ENCODE data around the gene TRA2B. TPM values are rescaled to one million over a fixed set of nuclear protein-coding genes. Genes with fewer than 3 reads are reported as not detected.

The TRA2B gene
- total RNA-seq, 5 donors from 2014 or later (not counting 1 experiment from before 2014, with no cell fraction given): 166 to 583 (median 175) TPM

- no peaks in the 10 kb centered on the region for H3K4me1 Mint-ChIP-seq
- CTCF ChIA-PET: no interaction called here
Measured at GRCh38 chr3:185884641-185885040, 53.2 kb downstream of the TRA2B start.

GRCh38 chr3:185881926-185882325 lies 55.9 kb downstream of the TRA2B start:
- Histone ChIP-seq H3K4me3 (ENCODE audit: control insufficient read depth in 1 of 2, extremely low read depth in 1 of 2, low read length in 1 of 2) (no peak overlapping the region), H3K27ac (ENCODE audit: low read length) (no peak overlapping the region), H3K27me3 (replicated peaks in 1 of 2; ENCODE audit: control insufficient read depth in 2 of 2, extremely low read depth in 1 of 2, insufficient read depth in 2 of 2, low read length in 1 of 2) (peaks cover 0 to 22% of the 10 kb centered on the region in 2 experiments), H3K9me3 (no peaks in the 10 kb centered on the region), H3K36me3 (ENCODE audit: control insufficient read depth in 2 of 2, extremely low read depth in 1 of 2, insufficient read depth in 1 of 2, low read length in 1 of 2) (no peaks in the 10 kb centered on the region), H3K4me1 (ENCODE audit: control insufficient read depth in 1 of 2, extremely low read depth in 1 of 2, insufficient read depth in 2 of 2, low read length in 2 of 2) (no peaks in the 10 kb centered on the region)
- CTCF ChIA-PET: no interaction called here
- Mint-ChIP-seq H3K4me3 (no peak overlapping the region), H3K27me3 (peaks cover 9% of the 10 kb centered on the region in 2 donors), H3K27ac (no peak overlapping the region), H3K9me3 (no peaks in the 10 kb centered on the region), H3K4me1 (no peaks in the 10 kb centered on the region), H3K36me3 (no peaks in the 10 kb centered on the region)
- POLR2A ChIA-PET: no interaction called here
- no CpG with 5 or more reads among the region's 4 CpGs for WGBS (ENCODE audit: insufficient coverage)
- ATAC-seq (replicated peaks in 1 of 4) (no peak), DNase-seq (no peak)

More at GRCh38 chr3:185884641-185885040, 53.2 kb downstream of the TRA2B start:
- Mint-ChIP-seq H3K27ac (no peak overlapping the region), H3K27me3 (peaks cover 5 to 13% of the 10 kb centered on the region in 2 donors), H3K9me3 (peaks cover 0 to 3% (median 0%) of the 10 kb centered on the region in 3 donors), H3K4me3 (no peak overlapping the region), H3K36me3 (no peaks in the 10 kb centered on the region)
- Histone ChIP-seq H3K36me3 (ENCODE audit: control insufficient read depth in 2 of 2, extremely low read depth in 1 of 2, insufficient read depth in 1 of 2, low read length in 1 of 2) (no peaks in the 10 kb centered on the region), H3K27me3 (replicated peaks in 1 of 2; ENCODE audit: control insufficient read depth in 2 of 2, extremely low read depth in 1 of 2, insufficient read depth in 2 of 2, low read length in 1 of 2) (peaks cover 0 to 9% of the 10 kb centered on the region in 2 experiments), H3K4me3 (ENCODE audit: control insufficient read depth in 1 of 2, extremely low read depth in 1 of 2, low read length in 1 of 2) (no peak overlapping the region), H3K4me1 (ENCODE audit: control insufficient read depth in 1 of 2, extremely low read depth in 1 of 2, insufficient read depth in 2 of 2, low read length in 2 of 2) (no peaks in the 10 kb centered on the region), H3K9me3 (no peaks in the 10 kb centered on the region), H3K27ac (ENCODE audit: low read length) (no peak overlapping the region)
- ATAC-seq (replicated peaks in 1 of 4) (no peak), DNase-seq (no peak)
- 60% methylated on average over 1 of the region's 1 CpG for WGBS (ENCODE audit: insufficient coverage)
- POLR2A ChIA-PET: no interaction called here

GRCh38 chr3:185880600-185880999 lies 57.2 kb downstream of the TRA2B start:
- Mint-ChIP-seq H3K36me3 (no peaks in the 10 kb centered on the region), H3K27me3 (peaks cover 9% of the 10 kb centered on the region in 2 donors), H3K4me1 (no peaks in the 10 kb centered on the region), H3K9me3 (no peaks in the 10 kb centered on the region), H3K27ac (no peak overlapping the region), H3K4me3 (no peak overlapping the region)
- Histone ChIP-seq H3K9me3 (no peaks in the 10 kb centered on the region), H3K4me3 (ENCODE audit: control insufficient read depth in 1 of 2, extremely low read depth in 1 of 2, low read length in 1 of 2) (no peak overlapping the region), H3K27me3 (replicated peaks in 1 of 2; ENCODE audit: control insufficient read depth in 2 of 2, extremely low read depth in 1 of 2, insufficient read depth in 2 of 2, low read length in 1 of 2) (peaks cover 0 to 22% of the 10 kb centered on the region in 2 experiments), H3K4me1 (ENCODE audit: control insufficient read depth in 1 of 2, extremely low read depth in 1 of 2, insufficient read depth in 2 of 2, low read length in 2 of 2) (no peaks in the 10 kb centered on the region), H3K36me3 (ENCODE audit: control insufficient read depth in 2 of 2, extremely low read depth in 1 of 2, insufficient read depth in 1 of 2, low read length in 1 of 2) (no peaks in the 10 kb centered on the region), H3K27ac (ENCODE audit: low read length) (no peak overlapping the region)
- POLR2A ChIA-PET: no interaction called here
- CTCF ChIA-PET: no interaction called here
- ATAC-seq (replicated peaks in 1 of 4) (no peak), DNase-seq (no peak)
- 94% methylated on average over 7 of the region's 7 CpGs for WGBS (ENCODE audit: insufficient coverage)

- H3K9me3 Mint-ChIP-seq: no peaks in the 10 kb centered on the region
- no peak overlapping the region for H3K27ac Mint-ChIP-seq
- H3K27me3 ChIP-seq (replicated peaks in 1 of 2; ENCODE audit: control insufficient read depth in 2 of 2, extremely low read depth in 1 of 2, insufficient read depth in 2 of 2, low read length in 1 of 2): peaks cover 0 to 22% of the 10 kb centered on the region in 2 experiments
- ChIA-PET POLR2A (no interaction called here), CTCF (no interaction called here)
- H3K4me1 Mint-ChIP-seq: no peaks in the 10 kb centered on the region
- WGBS (ENCODE audit: insufficient coverage): 73% methylated on average over 3 of the region's 5 CpGs
- H3K36me3 Mint-ChIP-seq: no peaks in the 10 kb centered on the region
- H3K27ac ChIP-seq (ENCODE audit: low read length): no peak overlapping the region
- no peak overlapping the region for H3K4me3 ChIP-seq (ENCODE audit: control insufficient read depth in 1 of 2, extremely low read depth in 1 of 2, low read length in 1 of 2)
- ATAC-seq (replicated peaks in 1 of 4) (no peak), DNase-seq (no peak)
- no peaks in the 10 kb centered on the region for H3K4me1 ChIP-seq (ENCODE audit: control insufficient read depth in 1 of 2, extremely low read depth in 1 of 2, insufficient read depth in 2 of 2, low read length in 2 of 2)
- H3K4me3 Mint-ChIP-seq: no peak overlapping the region
- H3K36me3 ChIP-seq (ENCODE audit: control insufficient read depth in 2 of 2, extremely low read depth in 1 of 2, insufficient read depth in 1 of 2, low read length in 1 of 2): no peaks in the 10 kb centered on the region
- H3K9me3 ChIP-seq: no peaks in the 10 kb centered on the region
- H3K27me3 Mint-ChIP-seq: peaks cover 9% of the 10 kb centered on the region in 2 donors
Measured at GRCh38 chr3:185878920-185879319, 58.9 kb downstream of the TRA2B start.

GRCh38 chr3:185874119-185874518 lies 63.7 kb downstream of the TRA2B start:
- no peaks in the 10 kb centered on the region for H3K4me1 ChIP-seq (ENCODE audit: control insufficient read depth in 1 of 2, extremely low read depth in 1 of 2, insufficient read depth in 2 of 2, low read length in 2 of 2)
- ChIA-PET CTCF (no interaction called here), POLR2A (no interaction called here)
- DNase-seq: no peak
- H3K27ac ChIP-seq (ENCODE audit: low read length): no peak overlapping the region
- Mint-ChIP-seq H3K27ac (no peak overlapping the region), H3K36me3 (no peaks in the 10 kb centered on the region), H3K4me1 (no peaks in the 10 kb centered on the region), H3K9me3 (no peaks in the 10 kb centered on the region), H3K27me3 (peaks cover 0 to 9% of the 10 kb centered on the region in 2 donors), H3K4me3 (no peak overlapping the region)
- H3K4me3 ChIP-seq (ENCODE audit: control insufficient read depth in 1 of 2, extremely low read depth in 1 of 2, low read length in 1 of 2): no peak overlapping the region
- WGBS (ENCODE audit: insufficient coverage): 100% methylated on average over 1 of the region's 9 CpGs
- H3K27me3 ChIP-seq (replicated peaks in 1 of 2; ENCODE audit: control insufficient read depth in 2 of 2, extremely low read depth in 1 of 2, insufficient read depth in 2 of 2, low read length in 1 of 2): peaks cover 0 to 12% of the 10 kb centered on the region in 2 experiments
- H3K9me3 ChIP-seq: no peaks in the 10 kb centered on the region
- H3K36me3 ChIP-seq (ENCODE audit: control insufficient read depth in 2 of 2, extremely low read depth in 1 of 2, insufficient read depth in 1 of 2, low read length in 1 of 2): no peaks in the 10 kb centered on the region
- ATAC-seq (replicated peaks in 1 of 4): no peak

- Mint-ChIP-seq H3K27me3 (peaks cover 9 to 13% of the 10 kb centered on the region in 2 donors), H3K36me3 (no peaks in the 10 kb centered on the region), H3K27ac (no peak overlapping the region), H3K4me1 (no peaks in the 10 kb centered on the region), H3K9me3 (peaks cover 0 to 3% (median 0%) of the 10 kb centered on the region in 3 donors), H3K4me3 (no peak overlapping the region)
- CTCF ChIA-PET: no interaction called here
- Histone ChIP-seq H3K4me3 (ENCODE audit: control insufficient read depth in 1 of 2, extremely low read depth in 1 of 2, low read length in 1 of 2) (no peak overlapping the region), H3K36me3 (ENCODE audit: control insufficient read depth in 2 of 2, extremely low read depth in 1 of 2, insufficient read depth in 1 of 2, low read length in 1 of 2) (no peaks in the 10 kb centered on the region), H3K9me3 (no peaks in the 10 kb centered on the region), H3K27ac (ENCODE audit: low read length) (no peak overlapping the region), H3K27me3 (replicated peaks in 1 of 2; ENCODE audit: control insufficient read depth in 2 of 2, extremely low read depth in 1 of 2, insufficient read depth in 2 of 2, low read length in 1 of 2) (peaks cover 0 to 2% of the 10 kb centered on the region in 2 experiments), H3K4me1 (ENCODE audit: control insufficient read depth in 1 of 2, extremely low read depth in 1 of 2, insufficient read depth in 2 of 2, low read length in 2 of 2) (no peaks in the 10 kb centered on the region)
- WGBS (ENCODE audit: insufficient coverage): no CpG with 5 or more reads among the region's 2 CpGs
- no peak for ATAC-seq (replicated peaks in 1 of 4)
- POLR2A ChIA-PET: no interaction called here
- no peak for DNase-seq
Measured at GRCh38 chr3:185867650-185868049, 70.2 kb downstream of the TRA2B start.

- no peaks in the 10 kb centered on the region for H3K36me3 ChIP-seq (ENCODE audit: control insufficient read depth in 2 of 2, extremely low read depth in 1 of 2, insufficient read depth in 1 of 2, low read length in 1 of 2)
- peaks cover 0 to 2% of the 10 kb centered on the region in 2 experiments for H3K27me3 ChIP-seq (replicated peaks in 1 of 2; ENCODE audit: control insufficient read depth in 2 of 2, extremely low read depth in 1 of 2, insufficient read depth in 2 of 2, low read length in 1 of 2)
- ATAC-seq (replicated peaks in 1 of 4) (no peak), DNase-seq (no peak)
- H3K27ac Mint-ChIP-seq: no peak overlapping the region
- H3K9me3 ChIP-seq: no peaks in the 10 kb centered on the region
- peaks cover 0 to 3% (median 0%) of the 10 kb centered on the region in 3 donors for H3K9me3 Mint-ChIP-seq
- H3K27me3 Mint-ChIP-seq: peaks cover 9 to 14% of the 10 kb centered on the region in 2 donors
- no peak overlapping the region for H3K4me3 Mint-ChIP-seq
- ChIA-PET POLR2A (no interaction called here), CTCF (no interaction called here)
- H3K36me3 Mint-ChIP-seq: no peaks in the 10 kb centered on the region
- no peak overlapping the region for H3K4me3 ChIP-seq (ENCODE audit: control insufficient read depth in 1 of 2, extremely low read depth in 1 of 2, low read length in 1 of 2)
- no peaks in the 10 kb centered on the region for H3K4me1 Mint-ChIP-seq
- no peaks in the 10 kb centered on the region for H3K4me1 ChIP-seq (ENCODE audit: control insufficient read depth in 1 of 2, extremely low read depth in 1 of 2, insufficient read depth in 2 of 2, low read length in 2 of 2)
- H3K27ac ChIP-seq (ENCODE audit: low read length): no peak overlapping the region
Measured at GRCh38 chr3:185866995-185867394, 70.8 kb downstream of the TRA2B start.

Measured in T-cell (primary cell).